HG02623 (cell line): ENCODE data around the gene SLC6A12.

Experiments
- ATAC-seq: cut with Tn5 transposase; IDR thresholded peaks from one replicate; pipeline ENCODE4 v1.9.1; 2021; ENCODE audit warnings: moderate library complexity; ENCODE audit not compliant: unreplicated experiment

The SLC6A12 gene

DNA sequence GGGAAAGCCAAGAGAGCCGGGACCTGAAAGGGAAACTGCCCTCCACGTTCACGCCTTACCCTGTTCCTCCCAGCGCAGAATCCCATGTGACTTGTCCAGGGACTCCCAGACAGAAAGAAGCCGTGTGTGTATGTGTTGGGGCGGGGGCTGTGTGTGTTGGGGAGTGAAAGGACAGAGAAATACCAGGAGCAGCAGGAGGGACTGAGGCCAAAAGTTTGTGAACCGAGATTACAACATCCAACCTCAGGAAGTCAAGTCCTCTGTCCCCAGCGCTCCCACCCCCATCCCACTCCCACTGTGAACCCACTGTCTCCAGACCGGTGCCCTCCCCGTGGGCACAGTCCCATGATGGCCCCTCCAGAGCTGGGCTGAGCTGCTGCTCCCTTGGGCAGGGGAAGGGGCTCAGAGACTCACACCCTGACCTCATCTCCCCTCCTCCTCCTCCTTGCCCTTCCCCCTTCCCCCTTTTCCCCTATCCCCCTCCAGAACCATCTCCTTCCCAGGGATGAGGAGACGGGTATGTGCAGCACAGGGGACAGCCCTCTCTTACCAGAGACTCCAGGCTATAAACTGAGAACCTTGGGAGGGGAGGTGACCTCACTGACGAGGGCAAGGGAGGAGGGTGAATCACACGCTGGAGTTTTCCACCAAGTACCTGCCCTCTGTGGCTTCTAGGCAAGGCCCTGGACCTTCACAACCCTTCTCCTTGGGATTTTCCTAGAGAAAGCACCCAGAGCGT, at the start of gene SLC6A12:
Gene SLC6A12 (minus strand): TSS at position 155 of the 739 bp plus-strand sequence. CDS start 4,171 bp downstream, outside the sequence.
- ATAC-seq: no peak

- ATAC-seq: no peak
These were observed 49.6 kb upstream of the SLC6A12 start for GRCh38 chr12:263574-263973.

GRCh38 chr12:262817-263216, 48.9 kb upstream of the SLC6A12 start, which contains the start of gene SLC6A13:
Gene SLC6A13, minus strand, starts transcription at chr12:262836. Its CDS starts 2,784 bp downstream, at chr12:260052.
- ATAC-seq: no peak

DNA sequence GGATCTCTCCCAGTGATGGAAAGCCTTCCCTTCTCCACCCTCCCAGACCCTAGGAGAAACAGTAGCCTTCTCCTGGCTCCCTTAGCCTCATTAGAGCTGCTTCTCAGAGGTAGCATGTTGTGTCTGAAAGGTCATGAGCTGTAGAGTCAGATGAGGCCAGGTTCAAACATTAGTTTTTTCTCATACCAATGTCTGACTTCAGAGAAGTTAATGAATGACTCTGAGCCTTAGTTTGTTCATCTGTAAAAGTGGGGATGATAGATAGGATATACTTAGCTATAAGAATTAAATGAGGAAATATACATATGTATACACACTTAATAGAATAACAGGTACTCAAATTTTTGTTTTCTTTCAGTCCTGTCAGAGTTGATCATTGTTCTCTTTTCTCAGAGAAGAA, 48.2 kb upstream of the SLC6A12 start:
- no peak for ATAC-seq

GRCh38 chr12:257521-258321, 43.8 kb upstream of the SLC6A12 start:
- no peak for ATAC-seq

GRCh38 chr12:256958-257357, 43.0 kb upstream of the SLC6A12 start:
- ATAC-seq: no peak

- no peak for ATAC-seq
These were observed 42.3 kb upstream of the SLC6A12 start for GRCh38 chr12:256225-256624.

- ATAC-seq: no peak
These were observed 41.0 kb upstream of the SLC6A12 start for GRCh38 chr12:254912-255311.

- no peak for ATAC-seq
These were observed 40.1 kb upstream of the SLC6A12 start for GRCh38 chr12:254039-254438.

DNA sequence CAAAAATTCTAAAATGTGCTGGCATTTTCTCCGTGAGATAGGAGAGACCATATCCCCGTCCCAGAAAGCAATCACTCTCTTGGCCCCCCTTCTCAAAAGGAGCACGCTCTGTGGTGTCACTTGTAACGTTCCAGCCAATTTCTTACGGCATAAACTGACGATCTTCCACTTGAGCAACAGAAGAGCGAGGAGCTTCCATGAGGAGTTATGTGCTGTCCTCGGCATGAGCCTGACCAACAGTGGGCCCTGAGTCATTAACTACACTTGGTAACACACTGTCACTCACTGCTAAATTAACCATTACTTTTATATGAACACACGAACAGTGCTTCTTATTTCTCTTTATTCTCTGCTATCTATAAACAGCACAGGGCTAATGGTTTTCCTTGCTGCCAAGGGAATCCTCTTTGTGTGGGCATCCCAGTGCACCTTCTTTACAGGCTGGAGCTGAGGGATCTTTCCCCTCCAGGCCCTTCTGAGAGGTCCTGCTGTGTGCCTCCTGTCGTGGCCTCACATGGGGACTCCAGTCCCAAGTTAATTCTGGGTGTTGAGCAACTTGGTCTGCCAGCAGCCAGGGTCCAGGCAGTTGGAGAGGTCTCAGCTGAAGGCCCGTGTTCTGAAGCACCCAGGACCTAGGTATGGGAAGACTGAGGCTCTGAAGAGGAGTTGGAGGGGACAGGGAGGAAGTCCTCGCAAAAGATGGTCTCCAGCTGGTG, 39.3 kb upstream of the SLC6A12 start:
- ATAC-seq: no peak

DNA sequence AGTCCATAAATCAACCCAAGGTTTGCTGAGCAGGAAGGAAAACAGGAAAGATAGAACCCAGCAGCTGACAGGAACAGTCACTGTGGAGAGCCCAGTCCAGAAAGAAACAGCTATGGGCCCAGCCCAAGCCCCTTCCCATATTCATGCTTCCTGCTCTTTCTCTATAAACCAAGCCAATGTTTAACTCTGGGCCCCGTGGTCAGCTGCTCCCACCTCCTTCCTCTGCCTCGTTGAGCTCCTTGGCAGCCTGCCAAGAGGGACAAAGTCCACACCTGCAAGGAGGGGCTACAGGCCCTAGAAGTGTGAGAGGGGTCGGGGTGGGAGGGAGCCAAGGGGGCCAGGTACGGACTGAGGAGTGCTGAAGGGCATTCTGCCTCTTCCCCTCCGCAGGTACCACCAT, 38.7 kb upstream of the SLC6A12 start:
- no peak for ATAC-seq

GRCh38 chr12:247271-247670, 33.3 kb upstream of the SLC6A12 start:
- ATAC-seq: no peak

DNA sequence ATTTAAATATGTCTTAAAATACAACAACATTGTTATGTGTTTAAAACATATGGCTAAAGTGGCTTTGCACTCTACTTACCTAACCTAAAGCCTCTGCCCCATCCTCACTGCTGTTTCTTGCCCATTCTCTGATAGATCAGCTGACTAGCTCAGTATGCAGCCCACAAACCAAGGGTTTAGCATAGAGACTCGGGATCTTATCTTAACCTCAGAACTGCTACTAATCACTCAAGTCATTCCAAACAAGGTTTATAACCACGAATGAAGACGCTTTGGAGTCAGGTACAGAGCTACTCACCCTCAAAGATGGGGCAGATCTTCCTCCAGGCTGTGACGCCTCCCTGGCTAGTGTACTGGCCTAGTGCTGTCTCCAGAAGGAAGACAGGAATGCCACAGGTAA, 29.4 kb upstream of the SLC6A12 start:
- no peak for ATAC-seq

GRCh38 chr12:242496-242895, 28.5 kb upstream of the SLC6A12 start:
- no peak for ATAC-seq

- ATAC-seq: no peak
These were observed 27.3 kb upstream of the SLC6A12 start for GRCh38 chr12:241266-241665.

GRCh38 chr12:240566-240965, 26.6 kb upstream of the SLC6A12 start:
- ATAC-seq: no peak

DNA sequence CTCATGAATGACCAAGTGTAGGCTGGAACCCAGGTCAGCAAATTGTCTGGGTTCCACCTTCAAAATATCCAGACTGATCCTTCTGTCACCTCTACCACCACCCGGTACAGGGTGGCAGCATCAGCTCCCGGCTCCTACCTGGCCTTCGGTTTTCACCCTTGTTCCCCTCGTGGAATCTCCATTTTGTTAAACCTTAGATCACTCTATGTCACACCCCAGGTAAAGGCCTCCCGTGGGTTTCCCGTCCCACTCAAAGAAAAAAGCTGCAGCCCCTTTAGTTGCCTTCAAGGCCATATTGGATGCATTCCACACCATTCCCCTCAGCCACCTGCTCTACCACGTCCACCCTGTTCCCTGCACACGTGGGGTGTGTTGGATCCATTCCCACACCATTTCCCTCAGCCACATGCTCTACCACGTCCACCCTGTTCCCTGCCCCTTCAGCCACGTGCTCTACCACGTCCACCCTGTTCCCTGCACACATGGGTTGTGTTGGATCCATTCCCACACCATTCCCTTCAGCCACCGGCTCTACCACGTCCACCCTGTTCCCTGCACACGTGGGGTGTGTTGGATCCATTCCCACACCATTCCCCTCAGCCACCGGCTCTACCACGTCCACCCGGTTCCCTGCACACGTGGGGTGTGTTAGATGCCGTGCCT, 24.9 kb upstream of the SLC6A12 start:
- ATAC-seq: no peak

DNA sequence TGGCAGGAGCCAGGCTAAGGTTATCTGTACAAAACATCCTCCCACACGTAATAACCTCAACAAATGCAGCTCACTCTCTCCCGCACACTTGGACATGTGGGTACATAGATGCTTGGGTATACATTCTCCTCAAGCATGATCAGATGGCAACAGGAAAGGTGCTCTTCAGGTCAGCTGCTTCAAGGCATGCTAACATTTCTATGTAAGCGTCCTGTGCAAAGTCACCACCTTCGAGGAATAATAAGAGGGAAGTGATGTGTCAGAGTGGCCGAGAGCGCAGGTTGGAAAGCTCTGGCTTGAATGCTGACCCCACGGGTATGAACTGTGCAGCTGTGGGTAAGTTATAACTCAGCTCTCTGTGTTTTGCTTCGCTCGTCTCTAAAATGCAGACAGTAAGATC, 24.2 kb upstream of the SLC6A12 start:
- ATAC-seq: no peak

DNA sequence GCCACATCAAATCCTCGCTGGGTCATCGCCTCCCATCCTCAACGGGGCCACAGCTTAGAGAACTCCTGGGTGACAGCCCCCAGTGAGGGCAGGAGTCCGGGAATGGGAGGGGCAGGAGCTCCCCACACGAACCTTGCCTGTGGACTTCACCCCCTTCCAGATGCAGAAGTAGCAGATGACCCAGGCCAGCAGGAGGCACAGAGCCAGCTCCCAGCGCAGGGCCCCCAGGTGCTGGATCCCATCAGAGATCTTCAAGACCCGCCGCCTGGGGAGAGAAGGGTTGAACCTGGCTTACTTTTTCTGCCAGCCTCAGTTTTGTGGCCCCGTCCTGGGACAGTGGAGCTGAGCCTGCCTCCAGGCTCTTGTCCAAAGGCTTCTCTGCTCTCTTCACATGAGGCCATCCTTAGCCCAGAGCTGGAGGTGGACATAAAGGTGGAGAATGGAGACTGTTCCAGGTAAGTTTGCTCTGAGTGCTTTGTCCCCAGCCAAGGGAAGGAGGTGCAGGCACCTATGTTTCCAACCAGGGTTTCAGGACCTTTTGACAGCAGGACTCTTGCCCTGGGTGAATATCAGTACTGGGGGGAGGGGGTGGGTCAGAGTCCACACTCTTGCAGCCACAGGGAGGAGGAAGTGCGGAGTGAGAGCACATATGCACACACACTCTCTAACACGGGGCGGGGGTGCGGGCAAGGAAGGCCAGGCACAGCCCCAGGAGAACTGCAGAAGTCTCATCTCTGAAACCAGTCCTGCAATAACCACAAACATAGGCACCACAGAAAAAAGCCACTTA, 23.3 kb upstream of the SLC6A12 start:
- no peak for ATAC-seq

DNA sequence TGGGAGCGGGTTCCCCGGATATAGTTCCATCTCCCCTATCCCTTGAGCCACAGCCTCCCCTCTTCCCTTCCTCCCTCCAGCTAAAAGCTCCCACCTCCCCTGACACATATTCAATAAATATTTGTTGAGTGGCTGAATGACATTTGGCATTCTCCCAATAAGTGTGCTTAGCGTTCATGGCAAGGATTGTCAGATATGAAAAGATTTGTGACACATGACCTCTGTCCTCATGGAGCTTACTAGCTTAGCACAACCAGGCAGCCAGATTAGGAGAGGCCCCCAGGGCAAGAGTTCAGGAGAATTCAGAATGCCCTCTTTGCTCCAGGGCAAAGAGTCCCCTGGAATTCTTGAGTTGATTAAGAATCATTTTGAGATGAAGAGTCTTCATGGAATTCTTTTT, 22.5 kb upstream of the SLC6A12 start:
- no peak for ATAC-seq
